ENCODE data around the gene TACR1.

GRCh38 chr2:75003276-75003675, 196.0 kb downstream of the TACR1 start:
- TF ChIP-seq POLR2AphosphoS5 (IDR thresholded peaks at IDR 0.05), result no peak
- no peak for TF ChIP-seq POLR2A (IDR thresholded peaks at IDR 0.05)

Measured in breast epithelium (tissue), 3 donors.